SK-N-SH (cell line): Measurements from ENCODE around the gene CREB3. TPM values are rescaled to one million over a fixed set of nuclear protein-coding genes. Genes with fewer than 3 reads are reported as not detected.

Experiments used
- CTCF ChIA-PET: fragments of 300-600, 350-600 bp; formaldehyde crosslinking; extraction: SDS; loops from one replicate; lab custom pipeline; 2021; lab: Yijun Ruan, JAX
- POLR2A ChIA-PET: fragments of 350-600 bp; sonication (Branson Sonifier 250); formaldehyde crosslinking; extraction: SDS; loops from one replicate; lab custom pipeline; 2020; ENCODE audit warnings: antibody characterized with exemption, inconsistent platforms; lab: Yijun Ruan, JAX
- DNase-seq: peaks from one replicate; pipeline ENCODE4 v3.0.0; 2012
- H2AFZ ChIP-seq: fragments of 200-600 bp; sonication (generic); 2 replicates; pipeline ENCODE4 v1.8.1; 2016; ENCODE audit warnings: antibody characterized with exemption, mild to moderate bottlenecking, low read depth
- H3F3A ChIP-seq: fragments of 200-600 bp; sonication (generic); replicated peaks from 2 replicates; pipeline ENCODE3; 2016; ENCODE audit warnings: antibody characterized with exemption, mild to moderate bottlenecking; ENCODE audit not compliant: insufficient read depth
- H3K27ac ChIP-seq, 2 experiments: fragments of 200-500 bp in 1 of 2; fragments of 200-600 bp in 1 of 2; sonication (Bioruptor generic) in 1 of 2; sonication (generic), shearing (Covaris generic) in 1 of 2; 2 replicates each; pipeline versions ENCODE4 v1.5.1 to v1.6.1; 2014 to 2016; ENCODE audit warnings: low read depth in 2 of 2, inconsistent platforms in 1 of 2, low read length in 1 of 2, mild to moderate bottlenecking in 1 of 2, mixed read lengths in 1 of 2
- H3K27me3 ChIP-seq: fragments of 200-600 bp; sonication (generic), shearing (Covaris generic); 2 replicates; pipeline ENCODE4 v1.6.1; 2016; ENCODE audit warnings: mixed run types; ENCODE audit not compliant: insufficient read depth
- H3K36me3 ChIP-seq, 2 experiments: fragments of 200-500 bp in 1 of 2; fragments of 200-600 bp in 1 of 2; sonication (Bioruptor generic) in 1 of 2; sonication (generic) in 1 of 2; replicated peaks in 1 of 2; 2 replicates each; pipeline versions ENCODE3 to v1.5.1; 2014 to 2016; ENCODE audit warnings: low read length in 1 of 2, mild to moderate bottlenecking in 1 of 2; ENCODE audit not compliant: insufficient read depth in 2 of 2, control insufficient read depth in 1 of 2
- H3K4me1 ChIP-seq, 2 experiments: fragments of 200-500 bp in 1 of 2; fragments of 200-600 bp in 1 of 2; sonication (Bioruptor generic) in 1 of 2; sonication (generic), shearing (Covaris generic) in 1 of 2; 2 replicates each; pipeline versions ENCODE4 v1.5.1 to v1.6.1; 2014 to 2016; ENCODE audit warnings: low read depth in 1 of 2, low read length in 1 of 2, mixed run types in 1 of 2; ENCODE audit not compliant: insufficient read depth in 2 of 2, control insufficient read depth in 1 of 2
- H3K4me2 ChIP-seq: fragments of 200-600 bp; sonication (generic), shearing (Covaris generic); 2 replicates; pipeline ENCODE4 v1.6.1; 2017; ENCODE audit warnings: mixed run types
- H3K4me3 ChIP-seq, 2 experiments: fragments of 200-500 bp in 1 of 2; fragments of 200-600 bp in 1 of 2; sonication (Bioruptor generic) in 1 of 2; sonication (generic), shearing (Covaris generic) in 1 of 2; 2 replicates each; pipeline versions ENCODE4 v1.5.1 to v1.8.1; 2014 to 2016; ENCODE audit warnings: low read depth in 2 of 2, inconsistent platforms in 1 of 2, low read length in 1 of 2, mild to moderate bottlenecking in 1 of 2, mixed read lengths in 1 of 2, moderate library complexity in 1 of 2
- H3K79me2 ChIP-seq: fragments of 200-600 bp; sonication (generic); 2 replicates; pipeline ENCODE4 v1.8.1; 2017; ENCODE audit warnings: mild to moderate bottlenecking; ENCODE audit not compliant: insufficient read depth
- H3K9ac ChIP-seq: fragments of 200-600 bp; sonication (generic); 2 replicates; pipeline ENCODE4 v1.6.1; 2017; ENCODE audit warnings: mixed run types
- H3K9me2 ChIP-seq: fragments of 200-600 bp; sonication (generic); 2 replicates; pipeline ENCODE4 v1.6.1; 2017; ENCODE audit warnings: mixed run types
- H3K9me3 ChIP-seq: fragments of 200-600 bp; sonication (generic); 2 replicates; pipeline ENCODE4 v1.6.1; 2017; ENCODE audit warnings: mixed run types, mild to moderate bottlenecking, moderate library complexity
- H4K20me1 ChIP-seq: fragments of 200-600 bp; sonication (generic); 2 replicates; pipeline ENCODE4 v1.6.1; 2017; ENCODE audit warnings: mild to moderate bottlenecking, mixed run types; ENCODE audit not compliant: insufficient read depth
- EP300 ChIP-seq, 2 experiments: IDR thresholded peaks; 2 replicates each; pipeline versions ENCODE4 v1.4.0 to v1.6.1; 2012; ENCODE audit warnings: borderline replicate concordance in 1 of 2, low read depth in 1 of 2, low read length in 1 of 2
- FOSL2 ChIP-seq: IDR thresholded peaks from 2 replicates; pipeline ENCODE4 v1.4.0; 2012; ENCODE audit warnings: low read depth, mild to moderate bottlenecking, moderate library complexity, borderline replicate concordance
- FOXJ3 ChIP-seq: sonication (generic); formaldehyde crosslinking; IDR thresholded peaks from 2 replicates; pipeline ENCODE4 v1.5.1; 2020; ENCODE audit warnings: mild to moderate bottlenecking, missing genetic modification reagents
- FOXM1 ChIP-seq: IDR thresholded peaks from 2 replicates; pipeline ENCODE4 v1.4.0; 2012; ENCODE audit warnings: low read depth, mild to moderate bottlenecking
- GATA2 ChIP-seq: sonication (generic); formaldehyde crosslinking; IDR thresholded peaks from 2 replicates; pipeline ENCODE4 v1.5.0; 2020; ENCODE audit warnings: mild to moderate bottlenecking, missing genetic modification reagents
- MEF2A ChIP-seq: IDR thresholded peaks from 2 replicates; pipeline ENCODE4 v1.4.0; 2012; ENCODE audit warnings: low read depth, borderline replicate concordance
- MXI1 ChIP-seq: IDR thresholded peaks from 2 replicates; pipeline ENCODE4 v1.6.1; 2012; ENCODE audit warnings: mild to moderate bottlenecking, low read depth, low read length, improper control_type of control experiment
- NRF1 ChIP-seq: IDR thresholded peaks from 2 replicates; pipeline ENCODE4 v1.6.1; 2012; ENCODE audit warnings: low read depth, mild to moderate bottlenecking, low read length
- POLR2AphosphoS5 ChIP-seq: IDR thresholded peaks from 2 replicates; pipeline ENCODE4 v1.6.1; 2012; ENCODE audit warnings: low read depth, low read length
- RAD21 ChIP-seq: IDR thresholded peaks from 2 replicates; pipeline ENCODE4 v1.6.1; 2012; ENCODE audit warnings: mild to moderate bottlenecking, low read length
- SIN3A ChIP-seq: IDR thresholded peaks from 2 replicates; pipeline ENCODE4 v1.6.1; 2012; ENCODE audit warnings: low read depth, mild to moderate bottlenecking, low read length, moderate library complexity, borderline replicate concordance
- TAF1 ChIP-seq: IDR thresholded peaks from 2 replicates; pipeline ENCODE4 v1.6.1; 2012; ENCODE audit warnings: low read depth, mild to moderate bottlenecking, low read length, moderate library complexity, borderline replicate concordance
- YY1 ChIP-seq: IDR thresholded peaks from 2 replicates; pipeline ENCODE4 v1.4.0; 2012; ENCODE audit warnings: low read depth, mild to moderate bottlenecking
- WGBS: methylation state at CpG from one replicate; pipeline ENCODE4 v1.1.6; 2017; ENCODE audit warnings: low lambda C conversion rate; 5-methylcytosine and 5-hydroxymethylcytosine counted together
- polyA plus RNA-seq, 3 experiments: library from polyadenylated mRNA; depleted of rRNA; stranded (reverse); fragments of >200 nt; gene quantifications; 2 replicates each; pipeline ENCODE4 v1.2.3, GENCODE V29; 2012
- TF ChIP-seq, protein P1 (sequence below): IDR thresholded peaks from 2 replicates; pipeline ENCODE4 v1.4.0; 2012; ENCODE audit warnings: low read depth, borderline replicate concordance

Gene CREB3
- polyA plus RNA-seq, 1 of the 3 experiments (the other 2 are of a cell fraction), result 38.6 TPM

DNA sequence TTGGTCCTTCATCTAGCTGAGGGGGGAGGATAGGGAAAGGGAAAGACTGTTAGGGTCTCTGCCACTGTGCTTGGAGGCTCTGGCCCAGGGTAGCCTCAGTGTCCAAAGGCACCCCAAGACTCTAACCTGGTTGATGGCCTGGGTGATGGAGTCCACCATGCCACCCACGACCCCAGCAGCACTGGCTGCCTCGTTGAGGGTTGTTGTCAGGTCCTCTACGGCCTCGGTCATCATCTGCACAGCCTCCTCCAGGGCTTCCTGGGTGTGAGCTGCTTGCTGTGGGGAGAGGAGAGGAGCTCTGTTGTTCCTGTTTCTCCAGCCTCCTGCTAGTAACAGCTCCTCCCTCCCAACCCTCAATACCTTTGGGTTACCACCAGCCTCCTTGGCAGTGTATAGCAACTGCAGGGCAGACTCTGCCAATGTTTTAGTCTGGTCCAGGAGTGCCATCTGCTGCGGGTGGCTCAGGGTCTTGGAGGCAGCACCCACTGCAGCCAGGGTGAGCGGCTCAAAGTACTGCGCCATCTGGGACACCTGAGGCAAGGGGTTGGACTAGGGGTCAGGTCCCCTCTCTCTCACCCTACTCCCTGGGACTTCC is 26.5 kb upstream of the CREB3 start:
- POLR2A ChIA-PET, result interaction anchor here (0.7 to 1.1 kb wide), 2 partner anchors 9 to 50 kb away, joined by 3 to 4 read pairs; no protein-coding TSS in a partner anchor
- CTCF ChIA-PET, result interaction anchor here (0.6 to 19.9 kb wide), 9 partner anchors 10 to 84 kb away, joined by 3 to 183 read pairs (median 5); partner anchors contain the start of genes CCDC107, CREB3, RMRP and TLN1
- no peak for DNase-seq
- no peak overlapping the region for H3K27ac ChIP-seq
- no peak overlapping the region for H3K4me2 ChIP-seq
- H2AFZ ChIP-seq, result no peak overlapping the region
- no peaks in the 10 kb centered on the region for H3K9me2 ChIP-seq
- no peaks in the 10 kb centered on the region for H3K9me3 ChIP-seq
- no peaks in the 10 kb centered on the region for H4K20me1 ChIP-seq
- H3K36me3 ChIP-seq, result peaks cover 67 to 85% of the 10 kb centered on the region in 2 experiments
- no peaks in the 10 kb centered on the region for H3K4me1 ChIP-seq
- H3K4me3 ChIP-seq, result no peak overlapping the region
- no peaks in the 10 kb centered on the region for H3K27me3 ChIP-seq
- H3F3A ChIP-seq, result peaks cover 7% of the 10 kb centered on the region
- TF ChIP-seq YY1, result no peak
- no peak for TF ChIP-seq EP300 (IDR thresholded peaks at IDR 0.05; ENCODE audit: borderline replicate concordance in 1 of 2, low read depth in 1 of 2, low read length in 1 of 2)
- TF ChIP-seq GATA2 (CRISPR knock-in tag), result no peak
- no peak for TF ChIP-seq MXI1
- H3K79me2 ChIP-seq, result no peaks in the 10 kb centered on the region; the same call in 1 of the 2 replicates
- 92% methylated on average over 7 of the region's 7 CpGs for WGBS
- H3K9ac ChIP-seq, result no peak overlapping the region

DNA sequence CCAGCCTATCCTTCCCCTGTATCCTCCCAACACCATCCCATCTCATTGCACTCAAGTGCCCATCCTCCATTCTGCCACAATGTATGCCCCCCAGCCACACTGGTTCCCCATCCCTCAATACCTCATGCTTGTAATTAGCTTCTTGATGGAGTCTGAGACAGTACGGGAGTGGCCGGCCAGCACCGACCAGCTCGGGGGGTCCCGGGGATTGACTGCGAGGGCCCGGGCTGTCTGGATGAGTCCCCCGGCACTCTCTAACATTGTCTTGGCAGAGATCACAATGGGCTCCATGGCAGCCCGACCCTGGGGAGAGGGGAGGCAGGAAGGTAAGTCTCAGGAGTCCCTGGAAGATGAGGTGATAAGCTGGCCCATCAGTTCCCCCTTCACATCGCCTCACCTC is 25.5 kb upstream of the CREB3 start:
- H3K36me3 ChIP-seq, result peaks cover 57 to 88% of the 10 kb centered on the region in 2 experiments
- no peak overlapping the region for H3K4me2 ChIP-seq
- H4K20me1 ChIP-seq, result no peaks in the 10 kb centered on the region
- no peaks in the 10 kb centered on the region; the same call in 1 of the 2 replicates for H3K79me2 ChIP-seq
- H3F3A ChIP-seq, result peaks cover 7% of the 10 kb centered on the region
- no peaks in the 10 kb centered on the region for H3K27me3 ChIP-seq
- H3K4me1 ChIP-seq, result no peaks in the 10 kb centered on the region
- ChIA-PET CTCF (interaction anchor here (0.9 to 19.9 kb wide), 3 partner anchors 11 to 23 kb away, joined by 4 to 183 read pairs (median 7); partner anchors contain the start of gene TPM2), POLR2A (interaction anchor here (0.7 kb wide), 1 partner anchor 42 kb away, joined by 3 read pairs; no protein-coding TSS in a partner anchor)
- H3K4me3 ChIP-seq, result no peak overlapping the region
- no peaks in the 10 kb centered on the region for H3K9me3 ChIP-seq
- H3K9ac ChIP-seq, result no peak overlapping the region
- DNase-seq, result no peak
- H2AFZ ChIP-seq, result no peak overlapping the region
- TF ChIP-seq EP300 (IDR thresholded peaks at IDR 0.05; ENCODE audit: borderline replicate concordance in 1 of 2, low read depth in 1 of 2, low read length in 1 of 2), result no peak
- TF ChIP-seq NRF1, result no peak
- TF ChIP-seq, protein P1, sequence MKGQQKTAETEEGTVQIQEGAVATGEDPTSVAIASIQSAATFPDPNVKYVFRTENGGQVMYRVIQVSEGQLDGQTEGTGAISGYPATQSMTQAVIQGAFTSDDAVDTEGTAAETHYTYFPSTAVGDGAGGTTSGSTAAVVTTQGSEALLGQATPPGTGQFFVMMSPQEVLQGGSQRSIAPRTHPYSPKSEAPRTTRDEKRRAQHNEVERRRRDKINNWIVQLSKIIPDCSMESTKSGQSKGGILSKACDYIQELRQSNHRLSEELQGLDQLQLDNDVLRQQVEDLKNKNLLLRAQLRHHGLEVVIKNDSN, result no peak
- TF ChIP-seq GATA2 (CRISPR knock-in tag), result no peak
- TF ChIP-seq MEF2A, result no peak
- no peak for TF ChIP-seq FOSL2
- TF ChIP-seq POLR2AphosphoS5, result no peak
- TF ChIP-seq FOXM1, result no peak
- TF ChIP-seq TAF1, result no peak
- TF ChIP-seq FOXJ3 (CRISPR knock-in tag), result no peak
- no peak for TF ChIP-seq SIN3A
- no peak for TF ChIP-seq RAD21
- no peaks in the 10 kb centered on the region for H3K9me2 ChIP-seq
- H3K27ac ChIP-seq, result no peak overlapping the region
- 99% methylated on average over 9 of the region's 10 CpGs for WGBS
